Activated CD4-positive, CD25-positive, alpha-beta regulatory T cell treated with anti-CD3 and anti-CD28 coated beads, Interleukin-2, amount 50 U/mL, for 72 hours (primary cell): ENCODE results near the gene ISOC2.
A peak's percentile ranks its signal among the peaks of the same experiment; 100 is the strongest.
"Not testable (repeated sequence)": the region's sequence is repeated elsewhere in the genome, so short reads cannot be mapped to it uniquely, and the experiment has no call there.

Experiments
- DNase-seq: peaks from one replicate; pipeline ENCODE4 v3.0.0; 2021

The ISOC2 gene

GRCh38 chr19:55437410-55437809 is 24.0 kb downstream of the ISOC2 start:
- DNase-seq = no peak

DNA sequence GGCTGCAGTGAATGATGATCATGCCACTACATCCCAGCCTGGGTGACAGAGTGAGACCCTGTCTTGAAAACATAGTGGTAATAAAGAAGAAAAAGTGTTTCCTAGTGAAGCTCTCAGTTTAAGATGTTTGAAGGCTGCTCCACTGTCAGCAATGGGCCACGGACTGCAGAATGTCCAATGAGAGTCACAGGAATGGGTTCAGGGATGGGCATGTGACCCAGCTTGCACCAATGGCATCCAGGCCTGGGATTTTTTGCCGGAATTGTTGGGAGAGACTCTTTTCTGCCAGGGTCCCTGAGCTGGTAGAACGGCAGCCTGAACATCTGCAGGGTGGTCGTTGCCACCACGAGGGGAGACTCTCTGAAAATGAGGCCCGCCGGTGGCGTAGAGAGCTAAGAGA is 24.6 kb downstream of the ISOC2 start:
- DNase-seq = no peak

DNA sequence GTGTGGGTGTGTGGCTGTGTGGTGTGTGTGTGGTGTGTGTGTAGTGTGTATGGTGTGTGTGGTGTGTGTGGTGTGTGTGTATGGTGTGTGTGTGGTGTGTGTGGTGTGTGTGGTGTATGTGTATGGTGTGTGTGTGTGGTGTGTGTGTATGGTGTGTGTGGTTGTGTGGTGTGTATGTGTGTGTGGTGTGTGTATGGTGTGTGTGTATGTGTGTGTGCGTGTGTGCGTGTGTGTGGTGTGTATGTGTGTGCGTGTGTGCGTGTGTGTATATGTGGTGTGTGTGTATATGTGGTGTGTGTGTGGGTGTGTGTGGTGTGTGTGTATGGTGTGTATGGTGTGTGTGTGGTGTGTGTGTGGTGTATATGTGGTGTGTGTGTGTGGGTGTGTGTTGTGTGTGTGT is 26.4 kb downstream of the ISOC2 start:
- no peak for DNase-seq

- no peak for DNase-seq
Observed at GRCh38 chr19:55434356-55434919, 27.0 kb downstream of the ISOC2 start.

GRCh38 chr19:55433292-55433691 is 28.1 kb downstream of the ISOC2 start:
- DNase-seq = no peak

- DNase-seq = no peak
Observed at GRCh38 chr19:55432241-55432959, 29.0 kb downstream of the ISOC2 start.

DNA sequence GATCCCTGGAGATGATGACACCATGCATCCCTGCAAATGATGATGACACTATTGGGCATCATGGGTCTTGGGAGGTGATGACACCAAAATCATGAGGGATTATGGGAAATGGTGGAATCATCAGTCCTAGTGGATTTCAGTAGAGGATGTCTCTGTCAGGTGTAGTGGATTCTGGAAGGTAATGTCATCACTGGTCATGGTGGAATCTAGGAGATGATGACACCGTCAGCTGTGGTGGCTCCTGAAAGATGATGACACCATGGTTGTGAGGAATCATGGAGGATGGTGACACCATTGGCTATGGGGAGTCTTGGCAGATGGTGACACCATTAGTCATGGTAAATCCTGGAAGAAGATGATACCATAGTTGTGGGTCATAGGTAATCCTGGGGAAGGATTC is 30.3 kb downstream of the ISOC2 start:
- no peak for DNase-seq

DNA sequence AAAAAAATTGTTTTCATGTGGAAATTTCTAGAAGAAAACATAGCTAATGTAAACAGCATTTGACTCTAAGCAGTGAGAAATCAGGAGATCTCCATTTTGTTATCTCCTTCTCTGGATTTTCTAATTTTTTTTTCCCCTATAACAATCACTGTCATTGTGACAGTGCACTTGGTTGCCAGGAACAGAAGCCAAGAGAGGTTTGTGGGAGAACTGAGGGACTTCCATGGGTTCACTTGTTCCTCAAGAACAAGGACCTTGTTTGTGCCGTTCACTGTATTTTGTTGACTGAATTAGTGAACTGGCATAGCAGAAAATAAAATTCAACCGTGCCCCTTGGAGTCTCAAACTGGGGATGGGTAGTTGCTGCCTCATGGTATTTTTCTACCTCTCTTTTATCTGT is 35.4 kb downstream of the ISOC2 start:
- DNase-seq = no peak

- no peak for DNase-seq
Observed at GRCh38 chr19:55424518-55424917, 36.9 kb downstream of the ISOC2 start.

GRCh38 chr19:55423225-55424005 is 38.0 kb downstream of the ISOC2 start:
- DNase-seq = no peak

DNA sequence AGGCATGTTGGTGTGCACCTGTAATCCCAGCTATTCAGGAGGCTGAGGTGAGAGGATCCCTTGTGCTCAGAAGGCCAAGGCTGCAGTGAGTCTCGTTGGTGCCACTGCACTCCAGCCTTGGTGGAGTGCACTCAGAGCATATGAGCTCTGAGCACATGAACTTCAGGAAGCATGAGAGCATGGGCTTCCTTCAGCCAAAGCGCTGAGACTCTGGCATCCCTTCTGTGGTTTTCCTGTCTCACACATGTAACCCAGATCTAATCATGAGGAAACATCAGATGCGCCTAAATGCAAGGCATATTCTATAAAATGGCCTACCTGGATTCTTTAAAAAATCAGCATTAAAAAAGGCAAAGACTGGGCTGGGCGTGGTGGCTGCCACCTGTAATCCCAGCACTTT is 40.2 kb downstream of the ISOC2 start:
- DNase-seq = not testable (repeated sequence)

DNA sequence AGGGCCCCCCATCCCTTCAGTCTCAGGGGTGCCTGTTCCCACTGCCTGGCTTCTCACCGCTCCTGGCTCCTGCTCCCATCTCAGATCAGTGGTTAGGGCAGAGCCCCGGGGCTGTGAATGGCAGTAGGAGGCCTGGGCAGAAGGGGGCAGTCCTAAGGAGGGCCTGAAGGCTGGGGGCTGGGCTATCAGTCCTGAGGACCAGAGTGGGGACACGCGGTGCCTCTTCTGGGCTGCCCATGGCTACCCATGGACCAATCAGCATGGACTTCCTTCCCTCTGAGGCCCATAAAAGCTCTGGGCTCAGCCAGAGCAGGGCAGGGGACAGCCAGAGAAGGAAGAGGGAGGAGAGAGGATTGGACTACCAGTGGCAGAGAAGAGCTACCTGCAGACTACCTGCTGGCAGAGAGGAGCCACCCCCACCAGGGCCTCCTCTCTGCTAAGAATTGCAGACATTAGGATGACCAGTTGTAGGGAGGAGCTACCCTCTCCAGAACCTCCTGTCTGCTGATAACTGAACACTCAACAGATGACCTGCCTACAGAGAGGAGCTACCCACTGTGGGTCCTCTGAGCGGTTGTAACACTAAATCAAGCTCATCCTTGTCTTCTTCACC is 41.7 kb downstream of the ISOC2 start:
- DNase-seq = no peak

- no peak for DNase-seq
Observed at GRCh38 chr19:55419103-55419502, 42.3 kb downstream of the ISOC2 start.

DNA sequence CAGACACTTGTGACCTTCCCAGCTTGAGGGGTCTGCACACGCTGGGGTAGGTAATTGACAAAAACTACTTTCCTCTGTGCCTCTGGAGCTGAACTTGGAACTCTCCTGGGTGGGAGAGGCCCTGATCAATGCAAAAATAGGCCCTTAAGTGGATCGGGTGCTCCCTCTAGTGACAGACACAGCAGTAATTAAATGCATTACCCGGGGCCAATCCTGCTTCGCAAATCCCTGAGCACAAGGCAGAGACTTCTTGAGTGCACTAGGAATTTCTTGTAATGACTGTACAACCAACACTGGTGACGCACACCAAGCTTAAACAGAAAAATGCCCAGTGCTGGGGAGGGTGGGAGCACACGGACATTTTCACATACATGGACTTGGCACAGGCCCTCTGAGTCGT is 43.3 kb downstream of the ISOC2 start:
- no peak for DNase-seq

- no peak for DNase-seq
Observed at GRCh38 chr19:55410168-55410567, 51.3 kb downstream of the ISOC2 start.

DNA sequence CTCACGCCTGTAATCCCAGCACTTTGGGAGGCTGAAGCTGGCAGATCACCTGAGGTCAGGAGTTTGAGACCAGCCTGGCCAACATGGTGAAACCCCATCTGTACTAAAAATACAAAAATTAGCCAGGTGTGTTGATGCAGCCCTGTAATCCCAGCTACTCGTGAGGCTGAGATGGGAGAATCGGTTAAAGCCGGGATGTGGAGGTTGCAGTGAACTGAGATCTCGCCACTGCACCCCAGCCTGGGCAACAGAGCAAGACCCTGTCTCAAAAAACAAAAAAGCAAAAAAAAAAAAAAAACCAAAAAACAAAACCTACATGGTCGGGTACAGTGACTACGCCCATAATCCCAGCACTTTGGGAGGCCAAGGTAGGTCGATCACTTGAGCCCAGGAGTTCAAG is 52.3 kb downstream of the ISOC2 start:
- not testable (repeated sequence) for DNase-seq

- no peak for DNase-seq
Observed at GRCh38 chr19:55408533-55408872, 52.9 kb downstream of the ISOC2 start.

GRCh38 chr19:55407800-55408532 is 53.5 kb downstream of the ISOC2 start:
- DNase-seq = peak; percentile 97

- DNase-seq = not testable (repeated sequence)
Observed at GRCh38 chr19:55407550-55407799, 54.0 kb downstream of the ISOC2 start, which contains the start of gene UBE2S. Gene UBE2S (minus strand): TSS chr19:55407788. CDS start chr19:55407589, 199 bp downstream.

DNA sequence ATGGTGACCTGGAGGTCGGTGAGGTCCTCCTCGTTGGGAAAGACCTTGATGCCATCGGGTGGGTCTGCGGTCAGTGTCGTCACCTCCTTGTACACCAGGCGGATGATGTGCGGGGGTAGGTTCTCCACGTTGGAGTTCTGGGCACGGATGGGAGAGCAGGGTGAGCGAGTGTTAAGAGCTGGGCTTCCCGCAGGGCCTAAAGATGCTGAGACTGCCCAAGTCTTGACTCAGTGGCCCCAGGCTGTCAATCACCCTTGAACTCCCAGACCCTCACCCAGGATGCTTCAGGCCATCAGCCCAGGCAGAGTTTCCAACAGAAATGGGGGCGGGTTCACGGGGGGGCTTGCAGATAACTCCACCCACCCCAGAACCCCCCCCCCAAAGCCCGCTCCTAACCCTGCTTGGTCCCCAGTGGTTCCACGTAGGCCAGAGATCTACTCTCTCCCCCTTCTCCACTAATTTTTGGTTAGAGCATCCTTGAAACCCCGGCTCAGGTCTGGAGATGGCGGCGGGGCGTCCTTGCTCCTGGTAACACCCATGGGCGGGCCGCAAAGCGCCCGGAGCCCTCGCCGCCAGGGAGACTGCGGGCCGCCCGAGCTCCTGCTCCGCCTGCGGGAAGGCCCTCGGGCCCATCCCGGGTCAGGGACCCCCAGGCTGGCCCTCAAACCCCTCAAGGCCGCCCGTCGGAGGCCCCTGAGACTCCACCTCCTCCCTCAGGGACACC is 54.5 kb downstream of the ISOC2 start:
- DNase-seq = no peak

DNA sequence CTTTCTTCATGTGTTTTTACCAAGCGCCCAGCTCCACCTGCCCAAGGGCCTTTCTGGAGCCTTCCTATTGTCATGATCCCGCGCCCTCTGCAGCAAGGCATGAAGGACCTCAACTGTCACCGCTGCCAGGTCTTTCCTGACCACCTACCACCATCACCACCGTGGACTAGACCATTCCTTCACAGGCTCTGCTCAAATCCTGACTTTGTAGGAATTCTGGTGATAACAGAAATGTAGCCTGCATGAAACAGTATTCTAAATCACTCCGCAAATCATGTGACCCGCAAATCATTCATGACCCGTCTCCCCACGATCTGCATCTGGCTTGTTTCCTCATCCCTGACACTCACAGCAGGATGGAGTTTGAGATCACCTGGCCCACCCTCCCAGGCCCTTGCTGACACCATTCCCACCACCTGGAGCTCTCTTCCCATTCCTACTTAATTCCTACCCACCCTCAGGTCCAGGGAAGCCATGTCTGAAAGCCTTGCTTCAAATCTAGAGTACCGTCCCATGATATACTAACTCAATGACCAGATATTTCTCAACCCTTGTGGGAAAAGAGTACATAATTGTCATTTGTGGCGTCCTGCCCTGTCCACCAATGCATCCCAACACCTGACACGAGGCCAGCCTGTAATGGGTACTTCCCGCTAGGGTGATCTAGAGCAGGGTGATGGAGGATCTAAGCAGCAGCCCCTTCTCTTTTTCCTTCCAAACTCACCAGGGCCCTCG is 55.2 kb downstream of the ISOC2 start:
- DNase-seq = no peak

- DNase-seq = no peak
Observed at GRCh38 chr19:55405638-55406037, 55.8 kb downstream of the ISOC2 start.
